Spleen (tissue), 11 donors: Measurements from ENCODE around the gene GAREM1. TPM values are rescaled to one million over a fixed set of nuclear protein-coding genes. Genes with fewer than 3 reads are reported as not detected.

ENCODE experiments used
- DNase-seq: peaks from one replicate; pipeline ENCODE4 v3.0.0-alpha.2; 2020
- H3K27ac ChIP-seq, 8 donors: fragments of 200-600 bp; sonication (generic) in 7 of 8; 1 replicate in 4 of 8; 2 replicates in 4 of 8; pipeline versions ENCODE4 v1.5.0 to v1.8.0; 2016 to 2021; ENCODE audit warnings: inconsistent platforms in 4 of 8, mild to moderate bottlenecking in 4 of 8, moderate library complexity in 1 of 8
- H3K27me3 ChIP-seq, 7 donors: fragments of 200-600 bp; sonication (generic) in 6 of 7; replicated peaks in 1 of 7; 1 replicate in 4 of 7; 2 replicates in 3 of 7; pipeline versions ENCODE4 v1.5.0 to v1.8.0; 2016 to 2021; ENCODE audit warnings: inconsistent platforms in 3 of 7, mild to moderate bottlenecking in 1 of 7
- H3K36me3 ChIP-seq, 6 donors: fragments of 200-600 bp; sonication (generic) in 5 of 6; 1 replicate in 4 of 6; 2 replicates in 2 of 6; pipeline versions ENCODE4 v1.5.0 to v1.8.0; 2016 to 2021; ENCODE audit warnings: inconsistent platforms in 2 of 6
- H3K4me1 ChIP-seq, 6 donors: fragments of 200-600 bp; sonication (generic) in 5 of 6; 1 replicate in 3 of 6; 2 replicates in 3 of 6; pipeline versions ENCODE4 v1.5.0 to v1.8.0; 2016 to 2021; ENCODE audit warnings: inconsistent platforms in 3 of 6
- H3K4me3 ChIP-seq, 8 donors: fragments of 200-600 bp; sonication (generic) in 7 of 8; 1 replicate in 4 of 8; 2 replicates in 4 of 8; pipeline versions ENCODE4 v1.5.0 to v1.8.0; 2016 to 2021; ENCODE audit warnings: inconsistent platforms in 4 of 8, mild to moderate bottlenecking in 4 of 8, moderate library complexity in 2 of 8
- H3K9me3 ChIP-seq, 8 donors: fragments of 200-600 bp; sonication (generic) in 7 of 8; 1 replicate in 4 of 8; 2 replicates in 4 of 8; pipeline versions ENCODE4 v1.5.0 to v1.8.0; 2016 to 2021; ENCODE audit warnings: inconsistent platforms in 4 of 8
- CTCF ChIP-seq, 11 experiments: fragments of 200-600 bp in 7 of 11; fragments of 450-650 bp in 4 of 11; sonication (generic) in 4 of 11; IDR thresholded peaks in 8 of 11; conservative IDR thresholded peaks in 3 of 11; 1 replicate in 7 of 11; 2 replicates in 4 of 11; pipeline versions ENCODE4 v1.4.0 to v1.8.0; 2016 to 2021; ENCODE audit warnings: antibody characterized with exemption in 11 of 11, inconsistent platforms in 4 of 11, mild to moderate bottlenecking in 1 of 11
- POLR2A ChIP-seq, 3 donors: fragments of 450-650 bp; IDR thresholded peaks; one replicate each; pipeline ENCODE4 v1.5.1; 2017; ENCODE audit warnings: antibody characterized with exemption in 3 of 3, mild to moderate bottlenecking in 1 of 3
- POLR2AphosphoS5 ChIP-seq, 3 donors: sonication (generic); formaldehyde crosslinking; IDR thresholded peaks; one replicate each; pipeline ENCODE4 v1.5.1; 2017; ENCODE audit warnings: antibody characterized with exemption in 3 of 3
- WGBS, 5 donors: extraction: QIAGEN DNeasy Blood & Tissue Kit in 3 of 5; methylation state at CpG; one replicate each; pipeline versions ENCODE4 v1.1.5 to v1.1.7; 2013 to 2018; 5-methylcytosine and 5-hydroxymethylcytosine counted together
- intact Hi-C: fragments of 100-400 bp; cut with DNase I; formaldehyde crosslinking; loops from one replicate; pipeline ENCODE4 v1.15.0; 2023; ENCODE audit warnings: low total_unique reads
- polyA plus RNA-seq, 3 donors: library from polyadenylated mRNA; stranded (reverse); fragments of 200-250 nt; gene quantifications; one replicate each; pipeline ENCODE4 v1.2.1, GENCODE V29; 2013
- total RNA-seq, 7 donors: library from RNA; depleted of rRNA in 3 of 7; stranded (reverse); fragments of >200 nt in 3 of 7; fragmentation: NEBNext Ultra II Directional in 4 of 7; extraction: Animal tissue kit (Norgen Biotek cat#: 25700) in 4 of 7; gene quantifications; one replicate each; pipeline versions ENCODE4 v1.1.0 to v1.2.1, GENCODE V29; 2016 to 2021
- donor health status: healthy with polysubstance abuse.
- donor health status: DM: no; HTN: no; CAD: no; lungs with moderate emphysema.
- donor health status: DM: no; HTN: no; CAD: no.
- donor health status: Bipolar disorder and iron deficiency.
- donor health status: healthy.
- donor health status: DM: no; HTN: no; CAD: no.
- donor health status: DM: yes; HTN: yes; CAD: no.

GAREM1 gene
- total and polyA plus RNA-seq, 10 donors: 0.20 to 8.2 (median 3.5) TPM

GRCh38 chr18:32378705-32379104, 92.0 kb downstream of the GAREM1 start:
- no peaks in the 10 kb centered on the region for H3K36me3 ChIP-seq
- WGBS, 5 donors: 75 to 84% (median 79%) methylated on average over 4 of the region's 4 CpGs
- no peak overlapping the region for H3K4me3 ChIP-seq
- no peak for DNase-seq
- no peaks in the 10 kb centered on the region for H3K4me1 ChIP-seq
- no peaks in the 10 kb centered on the region for H3K9me3 ChIP-seq
- TF ChIP-seq CTCF (IDR thresholded peaks at IDR 0.05 in 8 of 11, conservative IDR thresholded peaks at IDR 0.05 in 3 of 11): no peak
- no peak for TF ChIP-seq POLR2AphosphoS5 (IDR thresholded peaks at IDR 0.05)
- no peak for TF ChIP-seq POLR2A (IDR thresholded peaks at IDR 0.05)
- intact Hi-C loops: no loop called here
- H3K27ac ChIP-seq: no peak overlapping the region
- no peaks in the 10 kb centered on the region for H3K27me3 ChIP-seq

GRCh38 chr18:32373995-32374394, 96.7 kb downstream of the GAREM1 start:
- intact Hi-C loops: no loop called here
- WGBS, 5 donors: 28 to 40% (median 32%) methylated on average over 3 of the region's 3 CpGs
- Histone ChIP-seq H3K4me1 (no peaks in the 10 kb centered on the region), H3K27me3 (no peaks in the 10 kb centered on the region), H3K9me3 (no peaks in the 10 kb centered on the region), H3K27ac (no peak overlapping the region), H3K4me3 (no peak overlapping the region), H3K36me3 (no peaks in the 10 kb centered on the region)
- no peak for TF ChIP-seq POLR2A (IDR thresholded peaks at IDR 0.05)
- no peak for TF ChIP-seq POLR2AphosphoS5 (IDR thresholded peaks at IDR 0.05)
- no peak for TF ChIP-seq CTCF (IDR thresholded peaks at IDR 0.05 in 8 of 11, conservative IDR thresholded peaks at IDR 0.05 in 3 of 11)
- DNase-seq: no peak

GRCh38 chr18:32373505-32373904, 97.2 kb downstream of the GAREM1 start:
- H3K27me3 ChIP-seq: no peaks in the 10 kb centered on the region
- no peak for DNase-seq
- intact Hi-C loops: no loop called here
- H3K9me3 ChIP-seq: no peaks in the 10 kb centered on the region
- 79 to 99% (median 95%) methylated on average over 4 of the region's 4 CpGs for WGBS, 5 donors
- no peak for TF ChIP-seq POLR2AphosphoS5 (IDR thresholded peaks at IDR 0.05)
- TF ChIP-seq POLR2A (IDR thresholded peaks at IDR 0.05): no peak
- no peak for TF ChIP-seq CTCF (IDR thresholded peaks at IDR 0.05 in 8 of 11, conservative IDR thresholded peaks at IDR 0.05 in 3 of 11)
- H3K4me3 ChIP-seq: no peak overlapping the region
- no peak overlapping the region for H3K27ac ChIP-seq
- no peaks in the 10 kb centered on the region for H3K4me1 ChIP-seq
- no peaks in the 10 kb centered on the region for H3K36me3 ChIP-seq

DNA sequence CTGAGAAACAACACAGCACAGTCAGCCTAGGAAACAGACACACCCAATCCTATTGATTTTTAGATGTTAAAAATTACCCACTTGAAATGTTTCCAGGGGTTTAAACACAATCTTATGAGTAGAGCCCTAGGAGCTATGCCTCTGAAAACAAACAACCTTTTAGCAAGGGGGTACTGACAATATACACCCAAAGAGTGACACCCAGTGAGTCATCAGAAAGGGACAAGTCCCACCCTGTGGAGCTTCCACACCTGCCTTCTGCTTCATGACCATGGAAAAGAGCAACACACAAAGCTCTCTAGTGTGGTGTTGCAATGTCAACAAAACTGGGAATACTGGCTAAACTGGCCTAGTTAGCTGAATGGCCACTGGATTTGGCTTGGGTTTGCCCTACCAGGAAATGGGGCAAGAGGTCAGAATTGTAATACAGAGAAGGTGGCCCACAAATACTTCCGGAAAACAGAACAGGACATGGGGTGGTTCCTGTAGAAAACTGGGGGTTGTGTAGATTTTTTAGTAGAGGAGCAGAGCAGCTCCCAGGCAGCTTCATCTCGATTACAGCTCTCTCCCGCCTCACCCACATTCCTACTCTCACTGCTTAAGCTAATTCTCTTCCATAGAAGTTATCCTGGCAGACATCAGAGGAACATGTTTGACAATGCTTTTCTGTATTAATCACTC, 98.2 kb downstream of the GAREM1 start:
- no peaks in the 10 kb centered on the region for H3K27me3 ChIP-seq
- H3K27ac ChIP-seq: no peak overlapping the region
- H3K4me3 ChIP-seq: no peak overlapping the region
- H3K4me1 ChIP-seq: no peaks in the 10 kb centered on the region
- WGBS, 5 donors: 80 to 90% (median 83%) methylated on average over 3 of the region's 3 CpGs
- no peaks in the 10 kb centered on the region for H3K36me3 ChIP-seq
- TF ChIP-seq CTCF (IDR thresholded peaks at IDR 0.05 in 8 of 11, conservative IDR thresholded peaks at IDR 0.05 in 3 of 11) (no peak), POLR2A (IDR thresholded peaks at IDR 0.05) (no peak), POLR2AphosphoS5 (IDR thresholded peaks at IDR 0.05) (no peak)
- intact Hi-C loops: no loop called here
- no peak for DNase-seq
- H3K9me3 ChIP-seq: no peaks in the 10 kb centered on the region
